Natural killer cell (primary cell): Measurements from ENCODE around the gene FGR. TPM values are rescaled to one million over a fixed set of nuclear protein-coding genes. Genes with fewer than 3 reads are reported as not detected.

Source experiments
- ATAC-seq, 3 donors: fragments of 150-1000 bp in 2 of 3; fragments of 200-7000 bp in 1 of 3; cut with Tn5 transposase; 1 replicate in 1 of 3; 2 replicates in 2 of 3; pipeline ENCODE4 v1.10.0; 2021; ENCODE audit warnings: mild to moderate bottlenecking in 2 of 3, moderate library complexity in 2 of 3
- DNase-seq, 2 donors: peaks; one replicate each; pipeline versions ENCODE4 v3.0.0 to v3.0.0-alpha.2; 2013 to 2021; ENCODE audit warnings: mixed read lengths in 1 of 2
- H3K27ac ChIP-seq: one replicate; pipeline ENCODE4 v1.5.1; 2013; ENCODE audit warnings: mild to moderate bottlenecking, low read length
- H3K27me3 ChIP-seq: one replicate; pipeline ENCODE4 v1.6.1; 2013; ENCODE audit warnings: low read length; ENCODE audit not compliant: control insufficient read depth, insufficient read depth
- H3K36me3 ChIP-seq: one replicate; pipeline ENCODE4 v1.6.1; 2013; ENCODE audit warnings: low read length; ENCODE audit not compliant: control insufficient read depth, insufficient read depth
- H3K4me1 ChIP-seq: one replicate; pipeline ENCODE4 v1.6.1; 2013; ENCODE audit warnings: low read length; ENCODE audit not compliant: control insufficient read depth, insufficient read depth
- H3K4me3 ChIP-seq: one replicate; pipeline ENCODE4 v1.5.1; 2013; ENCODE audit warnings: low read length
- H3K9me3 ChIP-seq: one replicate; pipeline ENCODE4 v1.6.1; 2013; ENCODE audit warnings: low read length; ENCODE audit not compliant: control insufficient read depth, insufficient read depth
- H3K27ac Mint-ChIP-seq, 2 donors: one replicate each; pipeline ENCODE4 v1.8.0; 2022; ENCODE audit warnings: mild to moderate bottlenecking in 2 of 2, mixed read lengths in 2 of 2, moderate library complexity in 1 of 2
- H3K27me3 Mint-ChIP-seq, 2 donors: one replicate each; pipeline ENCODE4 v1.8.0; 2022; ENCODE audit warnings: low read depth in 2 of 2, mixed read lengths in 2 of 2
- H3K36me3 Mint-ChIP-seq: one replicate; pipeline ENCODE4 v1.8.0; 2022; ENCODE audit warnings: mixed read lengths
- H3K4me1 Mint-ChIP-seq, 2 donors: one replicate each; pipeline ENCODE4 v1.8.0; 2022; ENCODE audit warnings: mixed read lengths in 2 of 2
- H3K4me3 Mint-ChIP-seq: one replicate; pipeline ENCODE4 v1.8.0; 2022; ENCODE audit warnings: mild to moderate bottlenecking, moderate library complexity, mixed read lengths
- H3K9me3 Mint-ChIP-seq, 2 donors: one replicate each; pipeline ENCODE4 v1.8.0; 2022; ENCODE audit warnings: mixed read lengths in 2 of 2
- WGBS: methylation state at CpG from one replicate; pipeline ENCODE4 v1.1.7; 2013; ENCODE audit warnings: missing lambda C conversion rate; ENCODE audit not compliant: insufficient coverage; 5-methylcytosine and 5-hydroxymethylcytosine counted together
- intact Hi-C: fragments of 100-400 bp; cut with micrococcal nuclease; formaldehyde crosslinking; loops from one replicate; pipeline ENCODE4 v1.14.2; 2022
- total RNA-seq, 4 donors: library from RNA; stranded (reverse); fragments of 120-200 nt in 1 of 4; gene quantifications; one replicate each; pipeline versions ENCODE4 v1.2.3 to v1.2.4, GENCODE V29; 2013 to 2022
- TF ChIP-seq, protein P1 (sequence below): fragments of 200-600 bp; IDR thresholded peaks from one replicate; pipeline ENCODE4 v1.8.0; 2022; ENCODE audit warnings: antibody characterized with exemption

Gene FGR
- total RNA-seq, 3 donors from 2014 or later (not counting 1 experiment from before 2014, with no cell fraction given) = 353 to 452 (median 362) TPM

GRCh38 chr1:27566462-27567145 lies 68.4 kb downstream of the FGR start:
- no peak for ATAC-seq
- no peak overlapping the region for H3K27ac ChIP-seq
- Mint-ChIP-seq H3K27ac (peak overlapping the region in 1 of 2 donors; percentile 65), H3K36me3 (no peaks in the 10 kb centered on the region), H3K4me3 (no peak overlapping the region), H3K9me3 (no peaks in the 10 kb centered on the region), H3K4me1 (peaks cover 52 to 76% of the 10 kb centered on the region in 2 donors), H3K27me3 (no peaks in the 10 kb centered on the region)
- no peak for DNase-seq
- no peaks in the 10 kb centered on the region for H3K27me3 ChIP-seq
- H3K4me1 ChIP-seq = peaks cover 50% of the 10 kb centered on the region
- TF ChIP-seq, protein P1, sequence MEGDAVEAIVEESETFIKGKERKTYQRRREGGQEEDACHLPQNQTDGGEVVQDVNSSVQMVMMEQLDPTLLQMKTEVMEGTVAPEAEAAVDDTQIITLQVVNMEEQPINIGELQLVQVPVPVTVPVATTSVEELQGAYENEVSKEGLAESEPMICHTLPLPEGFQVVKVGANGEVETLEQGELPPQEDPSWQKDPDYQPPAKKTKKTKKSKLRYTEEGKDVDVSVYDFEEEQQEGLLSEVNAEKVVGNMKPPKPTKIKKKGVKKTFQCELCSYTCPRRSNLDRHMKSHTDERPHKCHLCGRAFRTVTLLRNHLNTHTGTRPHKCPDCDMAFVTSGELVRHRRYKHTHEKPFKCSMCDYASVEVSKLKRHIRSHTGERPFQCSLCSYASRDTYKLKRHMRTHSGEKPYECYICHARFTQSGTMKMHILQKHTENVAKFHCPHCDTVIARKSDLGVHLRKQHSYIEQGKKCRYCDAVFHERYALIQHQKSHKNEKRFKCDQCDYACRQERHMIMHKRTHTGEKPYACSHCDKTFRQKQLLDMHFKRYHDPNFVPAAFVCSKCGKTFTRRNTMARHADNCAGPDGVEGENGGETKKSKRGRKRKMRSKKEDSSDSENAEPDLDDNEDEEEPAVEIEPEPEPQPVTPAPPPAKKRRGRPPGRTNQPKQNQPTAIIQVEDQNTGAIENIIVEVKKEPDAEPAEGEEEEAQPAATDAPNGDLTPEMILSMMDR = no peak
- intact Hi-C loops = no loop called here
- H3K4me3 ChIP-seq = no peak overlapping the region
- no peaks in the 10 kb centered on the region for H3K9me3 ChIP-seq
- no peaks in the 10 kb centered on the region for H3K36me3 ChIP-seq
- 88% methylated on average over 13 of the region's 13 CpGs for WGBS

DNA sequence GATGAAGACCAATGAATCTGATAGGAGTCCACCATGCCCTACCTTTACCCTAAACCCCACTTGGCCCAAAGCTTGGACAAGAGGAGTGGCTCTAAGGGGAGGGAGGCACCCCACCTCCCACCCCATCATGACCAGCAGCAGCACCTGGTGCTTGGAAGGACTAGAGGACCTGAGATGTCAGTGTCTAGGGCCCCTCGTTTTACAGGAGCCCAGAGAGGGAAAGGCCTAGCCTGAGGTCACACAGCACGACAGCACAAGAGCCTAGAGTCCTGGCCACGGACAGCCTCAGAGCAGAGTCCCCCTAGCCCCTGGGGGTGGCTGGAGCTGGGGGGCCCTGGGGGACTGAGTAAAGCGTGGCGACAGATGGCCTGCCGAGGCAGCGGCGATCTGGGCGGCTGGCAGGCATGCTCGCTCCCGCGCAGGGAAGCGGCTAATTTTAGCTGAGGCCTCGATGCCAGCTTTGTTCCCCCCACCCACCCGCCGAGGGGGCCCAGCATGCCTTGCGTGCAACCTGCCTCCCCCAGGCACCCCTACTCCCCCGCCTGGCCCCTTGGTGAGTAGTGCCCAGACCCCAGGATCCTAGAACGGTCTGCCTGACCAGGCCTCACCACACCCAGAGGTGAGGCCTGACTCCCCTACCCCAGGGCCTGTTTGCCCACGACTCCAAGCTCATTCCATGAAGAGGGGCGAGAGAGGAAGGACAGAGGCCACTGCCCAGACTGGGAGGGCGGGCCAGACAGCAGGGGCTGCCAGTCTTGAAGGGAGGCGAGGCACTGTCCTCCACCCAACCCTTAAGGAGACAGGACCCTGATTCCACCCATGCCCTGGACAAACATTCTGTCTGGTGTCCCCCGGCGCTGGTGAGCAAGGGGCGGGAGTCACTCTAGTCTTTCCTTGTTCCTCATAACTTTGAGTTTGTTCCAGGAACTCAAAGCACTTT lies 70.0 kb downstream of the FGR start:
- 89% methylated on average over 26 of the region's 26 CpGs for WGBS

GRCh38 chr1:27563591-27564471 lies 71.2 kb downstream of the FGR start:
- Histone ChIP-seq H3K36me3 (no peaks in the 10 kb centered on the region), H3K4me3 (no peak overlapping the region), H3K4me1 (peaks cover 53% of the 10 kb centered on the region), H3K27ac (no peak overlapping the region), H3K27me3 (no peaks in the 10 kb centered on the region), H3K9me3 (no peaks in the 10 kb centered on the region)
- TF ChIP-seq, protein P1 = no peak
- no peaks in the 10 kb centered on the region for H3K9me3 Mint-ChIP-seq
- no peak overlapping the region for H3K4me3 Mint-ChIP-seq
- intact Hi-C loops = no loop called here
- H3K27ac Mint-ChIP-seq = peak overlapping the region in 1 of 2 donors; percentile 80
- DNase-seq (no peak), ATAC-seq (peak in 2 of 3 donors; percentile 22 to 35)
- H3K36me3 Mint-ChIP-seq = no peaks in the 10 kb centered on the region
- H3K4me1 Mint-ChIP-seq = peaks cover 64 to 72% of the 10 kb centered on the region in 2 donors
- H3K27me3 Mint-ChIP-seq = no peaks in the 10 kb centered on the region
- WGBS = 51% methylated on average over 8 of the region's 10 CpGs

More for the DNA sequence above, 70.0 kb downstream of the FGR start:
- H3K4me3 Mint-ChIP-seq = no peak overlapping the region
- peaks cover 58% of the 10 kb centered on the region for H3K4me1 ChIP-seq
- H3K27ac ChIP-seq = no peak overlapping the region
- no peaks in the 10 kb centered on the region for H3K9me3 ChIP-seq
- no peaks in the 10 kb centered on the region for H3K9me3 Mint-ChIP-seq
- no peaks in the 10 kb centered on the region for H3K27me3 Mint-ChIP-seq
- intact Hi-C loops = no loop called here
- H3K27ac Mint-ChIP-seq = peak overlapping the region in 1 of 2 donors; percentile 80
- ATAC-seq (no peak), DNase-seq (no peak)
- no peaks in the 10 kb centered on the region for H3K27me3 ChIP-seq
- H3K36me3 ChIP-seq = no peaks in the 10 kb centered on the region
- no peak overlapping the region for H3K4me3 ChIP-seq
- no peaks in the 10 kb centered on the region for H3K36me3 Mint-ChIP-seq
- peaks cover 63 to 75% of the 10 kb centered on the region in 2 donors for H3K4me1 Mint-ChIP-seq
- TF ChIP-seq, protein P1 = no peak
